Epidermal melanocyte (primary cell): ENCODE data around the gene ACVR1C.

Experiments used
- DNase-seq: peaks from one replicate; pipeline ENCODE4 v3.0.0; 2011; ENCODE audit warnings: low spot score; ENCODE audit not compliant: insufficient read length

Gene ACVR1C

DNA sequence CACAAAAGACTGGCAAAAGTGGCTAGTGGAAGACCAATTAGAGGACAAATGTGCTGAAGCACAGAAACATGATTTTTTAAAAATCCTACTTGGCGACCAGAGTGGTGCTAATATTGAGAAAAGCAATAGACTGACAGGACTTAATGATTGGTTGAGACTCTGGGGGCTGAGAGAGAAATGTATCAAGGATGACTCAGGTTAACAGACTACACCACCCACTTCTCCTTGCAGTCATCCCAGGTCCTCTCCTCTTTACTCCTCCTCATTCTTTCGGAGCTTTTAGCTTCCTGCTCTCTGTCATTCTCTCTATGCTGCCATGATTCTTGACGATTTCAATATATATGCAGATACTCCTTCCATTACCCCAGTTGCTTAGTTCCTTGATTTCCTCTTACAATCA is 130.2 kb downstream of the ACVR1C start:
- no peak for DNase-seq

DNA sequence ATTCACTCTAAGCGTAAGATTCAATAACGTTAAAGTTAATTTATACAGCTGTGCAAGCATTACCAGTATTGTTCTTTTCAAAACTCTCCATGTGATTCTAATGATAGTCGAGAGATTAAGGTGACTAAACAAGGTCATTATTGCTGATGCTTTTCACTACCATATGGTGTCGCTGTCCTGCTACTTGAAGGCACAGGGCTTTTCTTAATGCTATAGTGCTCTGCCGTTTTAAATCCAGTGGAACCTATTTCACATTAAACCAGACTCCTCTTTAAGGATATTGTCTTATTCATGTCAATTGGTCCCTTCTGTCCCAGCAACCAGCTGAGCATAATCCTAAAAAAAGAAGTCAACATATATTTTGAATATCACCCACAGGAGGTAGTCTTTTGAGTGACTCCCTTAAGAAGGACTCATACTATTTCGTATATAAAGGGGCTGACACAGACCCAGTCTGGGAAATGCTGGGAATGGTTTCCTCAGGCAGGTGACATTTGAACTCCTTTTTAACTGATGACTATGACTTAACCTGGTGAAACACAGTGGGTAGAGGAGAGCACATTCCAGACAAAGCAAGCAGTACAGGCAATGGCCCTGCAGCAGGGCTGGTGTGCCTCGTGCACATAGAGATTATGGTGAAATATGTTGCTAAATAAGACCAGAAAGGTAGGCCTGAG is 130.9 kb downstream of the ACVR1C start:
- no peak for DNase-seq

DNA sequence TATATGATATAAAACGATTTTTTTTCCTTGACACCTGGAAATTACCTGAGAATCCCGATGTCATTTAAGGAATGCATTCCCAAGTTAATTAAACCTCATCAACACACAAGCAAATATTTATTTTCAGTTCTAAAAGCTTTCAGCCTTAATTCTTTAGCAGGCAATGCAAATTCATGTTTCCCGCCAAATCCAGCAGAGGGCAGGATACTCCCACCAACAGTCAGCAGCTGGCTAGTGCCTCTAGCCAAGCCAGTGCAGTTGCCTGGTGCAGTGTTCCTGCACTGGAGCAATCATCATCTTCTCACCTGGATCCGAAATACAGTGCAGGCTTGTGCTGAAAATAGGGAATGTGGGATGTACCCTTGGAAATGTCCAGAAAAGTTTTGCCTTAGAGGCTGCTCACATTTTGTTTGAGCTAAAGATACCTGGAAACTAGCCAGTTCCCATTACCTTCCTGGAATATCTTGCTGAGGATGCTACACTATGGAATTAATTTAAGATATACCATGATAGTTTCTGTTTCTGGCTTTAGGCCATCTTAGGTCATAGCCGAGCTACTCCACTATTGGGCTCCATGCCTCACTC is 136.4 kb downstream of the ACVR1C start:
- DNase-seq = peak; percentile 69

DNA sequence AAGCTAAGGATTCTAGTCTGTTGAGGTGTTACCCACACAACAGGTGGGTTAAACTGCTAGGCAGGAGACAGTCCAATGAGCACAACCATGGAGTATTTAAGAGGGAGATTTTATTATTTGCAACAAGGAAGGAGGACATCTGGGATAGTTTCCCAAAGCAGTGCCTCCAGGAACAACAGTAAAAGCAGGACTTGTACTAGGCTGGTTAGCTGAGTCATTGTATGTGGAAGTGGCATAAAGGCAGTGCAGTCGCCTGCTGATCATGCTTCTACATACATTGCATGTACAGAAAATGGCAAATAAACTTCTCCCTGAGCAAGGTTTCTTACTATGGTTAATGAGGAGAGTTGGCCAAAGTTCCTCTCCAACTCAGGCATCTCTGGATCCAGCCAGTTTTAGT is 138.7 kb downstream of the ACVR1C start:
- DNase-seq = no peak

DNA sequence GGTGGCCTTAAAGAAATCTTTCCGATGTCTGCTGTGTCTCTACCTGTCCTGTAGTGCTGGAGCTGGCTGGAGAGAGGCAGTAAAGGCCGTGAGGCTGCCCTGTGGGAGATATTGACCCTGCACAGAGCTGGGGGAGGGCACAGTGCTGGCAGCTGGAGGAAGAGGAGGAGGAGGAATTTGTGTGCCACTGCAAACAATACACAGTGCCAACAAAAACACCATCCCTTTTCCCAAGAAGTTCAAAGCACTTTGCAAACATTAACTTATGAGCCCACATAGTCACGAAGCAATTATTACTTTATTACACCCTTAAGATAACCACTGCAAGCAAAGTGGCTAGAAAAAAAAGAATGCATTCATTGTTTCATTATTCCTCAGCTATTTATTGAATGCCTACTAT is 139.8 kb downstream of the ACVR1C start:
- no peak for DNase-seq

DNA sequence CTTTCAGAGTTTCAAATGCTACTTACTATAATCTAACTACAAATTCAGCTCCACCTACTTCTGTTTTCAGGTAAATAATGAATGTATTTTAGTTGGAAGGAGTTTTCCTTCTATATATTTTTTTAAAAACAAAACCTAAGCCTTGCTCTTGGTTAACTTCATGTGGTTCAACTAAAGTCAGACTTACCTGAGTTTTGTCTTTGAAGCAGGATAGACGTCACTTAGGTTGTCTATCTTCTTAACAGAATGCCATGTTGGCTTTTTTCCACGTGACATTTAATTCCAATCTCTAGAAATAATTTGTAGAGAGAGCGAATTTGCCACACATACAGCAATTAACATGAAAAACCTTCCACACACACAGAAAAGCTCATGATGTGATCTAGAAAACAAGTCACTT is 140.9 kb downstream of the ACVR1C start:
- DNase-seq = no peak

DNA sequence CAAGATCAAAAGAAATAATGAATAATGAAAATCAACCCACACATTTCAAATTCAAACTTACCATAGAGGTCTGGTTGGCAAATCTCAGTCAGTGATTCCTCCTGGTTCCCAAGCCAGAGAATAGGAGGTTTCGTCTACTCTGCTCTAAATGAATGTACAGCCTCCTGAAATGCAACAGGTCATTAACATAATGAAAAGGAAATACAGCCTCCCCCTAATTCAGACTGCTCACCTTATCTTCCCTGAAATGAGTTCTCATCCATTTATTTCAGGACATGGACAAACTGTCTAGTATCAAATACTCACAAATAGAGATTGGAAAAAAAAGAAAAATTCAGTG is 141.4 kb downstream of the ACVR1C start:
- DNase-seq = no peak

DNA sequence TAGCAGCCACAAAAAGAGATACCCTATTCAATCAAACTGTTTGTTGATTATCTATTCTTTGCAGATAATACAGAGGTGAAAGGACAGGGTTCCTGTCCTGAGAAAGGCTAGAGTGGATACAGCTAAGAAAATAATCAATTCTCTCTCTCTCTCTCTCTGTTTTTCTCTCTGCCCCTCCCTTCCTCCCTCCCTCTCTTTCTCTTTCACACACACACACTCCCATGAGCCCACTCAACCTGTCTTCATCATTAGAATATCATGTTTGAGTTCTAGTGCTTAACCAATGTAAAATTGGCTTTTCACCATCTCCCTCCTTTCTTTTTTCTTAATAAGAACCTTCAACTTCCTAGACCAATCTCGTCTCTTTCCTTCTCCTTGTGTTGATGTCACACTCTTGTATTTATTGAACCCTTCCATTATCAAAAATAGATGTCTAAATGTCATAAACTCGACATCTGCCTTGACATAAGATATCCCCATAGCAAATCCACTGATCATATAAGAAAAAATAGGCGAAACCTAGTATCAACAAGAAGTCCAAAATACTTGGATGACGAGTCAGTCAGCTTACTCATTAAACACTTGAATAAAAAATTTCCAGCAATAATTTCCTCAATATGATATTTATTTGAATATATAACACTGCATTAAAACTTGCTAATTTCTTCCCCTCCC is 141.9 kb downstream of the ACVR1C start:
- no peak for DNase-seq

DNA sequence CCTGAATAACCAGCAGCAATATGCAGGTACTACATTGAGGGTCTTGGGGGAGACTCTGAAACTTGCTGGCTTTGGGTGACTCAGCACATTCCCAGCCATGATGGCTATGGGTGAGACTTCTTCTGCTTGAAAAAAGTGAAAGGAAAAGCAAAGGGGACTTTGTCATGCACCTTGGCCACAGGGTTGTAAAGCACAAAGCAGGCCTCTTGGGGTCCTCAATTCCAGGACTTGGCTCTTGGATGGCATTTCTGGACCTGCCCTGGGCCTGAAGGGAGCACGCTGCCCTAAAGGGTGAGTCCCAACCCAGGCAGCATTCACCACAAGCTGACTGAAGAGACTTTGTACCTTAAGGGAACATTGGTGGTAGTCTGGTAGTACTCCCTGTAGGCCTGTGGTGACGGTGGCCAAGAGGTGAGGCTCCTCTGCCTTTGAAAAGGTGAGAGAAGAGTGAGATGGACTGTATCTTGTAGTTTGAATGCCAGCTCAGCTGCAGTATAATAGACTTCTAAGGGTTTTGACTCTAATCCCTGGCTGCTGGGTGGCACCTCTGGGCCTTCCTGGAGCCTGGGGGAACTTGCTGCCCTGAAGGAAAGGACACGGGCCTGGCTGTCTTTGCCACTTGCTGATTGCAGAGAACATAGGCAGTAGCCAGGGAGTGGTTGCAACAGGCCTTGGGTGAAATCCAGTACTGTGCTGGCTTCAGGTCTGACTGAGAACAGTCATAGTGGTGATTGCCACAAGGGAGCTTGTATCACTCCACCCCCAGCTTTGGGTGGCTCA is 148.3 kb downstream of the ACVR1C start:
- no peak for DNase-seq

DNA sequence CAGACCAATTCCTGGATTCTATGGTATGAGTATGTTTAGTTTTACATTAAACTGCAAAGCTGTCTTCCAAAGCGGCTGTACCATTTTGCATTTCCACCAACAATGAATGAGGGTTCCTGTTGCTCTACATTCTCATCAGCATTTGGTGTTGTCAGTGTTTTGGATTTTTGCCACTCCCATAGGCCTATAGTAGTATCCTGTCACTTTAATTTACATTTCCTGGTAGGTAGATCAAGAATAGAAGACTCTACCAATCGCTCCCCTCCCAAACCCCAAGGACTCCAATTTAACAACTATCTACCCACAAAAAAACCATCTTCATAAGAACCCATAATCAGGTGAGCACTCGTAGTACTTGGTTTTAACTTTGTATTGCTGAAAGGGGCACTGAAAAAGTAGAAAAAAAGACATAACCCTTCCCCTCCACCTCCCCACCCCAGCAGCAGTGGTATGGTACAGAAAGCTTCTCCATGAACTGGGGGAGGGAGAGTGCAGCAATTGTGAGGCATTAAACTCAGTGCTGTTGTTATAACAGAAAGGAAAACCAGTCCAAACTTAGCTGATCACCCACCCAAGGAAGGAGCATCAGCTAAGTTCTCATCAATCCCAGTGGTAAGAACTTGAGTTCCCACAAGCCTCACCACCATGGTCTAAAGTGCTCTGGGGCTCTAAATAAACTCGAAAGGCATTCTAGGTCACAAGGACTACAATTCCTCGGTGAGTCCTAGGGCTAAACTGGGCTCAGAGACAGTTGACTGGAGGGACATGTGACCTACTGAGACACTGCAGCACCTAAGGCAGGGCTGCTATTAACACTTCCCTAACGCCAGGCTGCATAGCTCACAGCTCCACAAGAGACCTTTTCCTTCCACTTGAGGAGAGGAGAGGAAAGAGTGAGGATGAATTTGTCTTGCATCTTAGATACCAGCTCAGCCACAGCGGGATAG is 149.3 kb downstream of the ACVR1C start:
- DNase-seq = no peak

DNA sequence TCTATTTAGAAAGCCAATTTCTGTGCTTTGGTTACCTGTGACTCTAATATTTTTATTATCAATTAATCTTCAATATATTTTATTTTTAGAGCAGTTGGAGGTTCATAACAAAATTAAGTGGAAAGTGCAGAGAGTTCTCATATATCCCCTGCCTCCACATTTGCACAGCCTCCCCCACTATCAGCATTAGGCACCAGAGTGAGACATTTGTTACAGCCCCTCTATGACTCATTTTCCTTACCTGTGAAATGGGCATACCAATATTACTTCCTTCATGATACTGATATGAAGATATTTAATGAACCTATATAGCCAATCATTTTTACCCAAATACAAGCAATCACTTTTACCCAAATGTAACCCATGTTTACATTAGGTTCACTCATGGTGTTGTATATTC is 150.7 kb downstream of the ACVR1C start:
- DNase-seq = no peak

DNA sequence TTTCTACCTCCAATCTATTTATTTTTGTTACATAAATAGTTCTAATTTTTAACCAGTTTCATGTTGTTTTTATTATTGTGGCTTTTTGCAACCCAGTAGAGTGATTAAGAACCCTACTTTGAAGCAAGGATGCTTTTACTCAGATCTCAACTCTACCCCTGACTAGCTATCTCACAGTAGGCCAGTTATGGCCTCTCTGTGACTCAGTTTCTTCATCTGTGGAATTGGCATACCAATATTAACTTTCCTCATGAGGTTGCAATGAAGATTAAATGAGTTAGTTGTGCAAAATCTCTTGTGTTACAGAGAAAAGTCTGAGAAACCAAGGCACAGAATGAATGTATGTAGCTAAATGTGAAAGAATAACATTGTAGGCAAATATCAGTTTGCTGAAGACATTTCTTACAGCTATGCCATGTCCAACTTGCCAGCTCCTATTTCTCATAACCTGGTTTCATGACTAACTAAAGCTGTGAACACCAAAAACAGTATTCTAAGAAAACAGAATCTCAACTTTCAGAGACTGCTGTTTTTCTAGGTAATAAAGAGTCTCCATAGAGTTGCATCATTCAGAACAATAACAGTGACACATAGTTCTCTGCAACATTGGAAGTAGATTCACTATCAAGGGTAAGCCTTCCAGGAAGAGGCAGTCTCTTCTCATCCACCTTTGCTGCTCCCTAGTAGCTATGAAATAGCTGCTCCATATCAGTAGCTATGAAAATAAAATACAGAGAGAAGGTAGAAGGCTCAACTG is 151.5 kb downstream of the ACVR1C start:
- no peak for DNase-seq
